CD14-positive monocyte (primary cell): ENCODE measurements around the gene PIGM. TPM values are rescaled to one million over a fixed set of nuclear protein-coding genes. Genes with fewer than 3 reads are reported as not detected.

ENCODE experiments used
- DNase-seq, 3 donors: peaks; one replicate each; pipeline ENCODE4 v3.0.0-alpha.2; 2011 to 2022
- H2AFZ ChIP-seq: 2 replicates; pipeline ENCODE4 v1.6.0; 2012; ENCODE audit warnings: mild to moderate bottlenecking, low read depth, low read length, inconsistent platforms; ENCODE audit not compliant: insufficient read depth, poor library complexity, severe bottlenecking
- H3K27ac ChIP-seq, 2 donors: 1 replicate in 1 of 2; 2 replicates in 1 of 2; pipeline ENCODE4 v1.5.1; 2012 to 2013; ENCODE audit warnings: low read length in 2 of 2, control low read depth in 1 of 2, inconsistent platforms in 1 of 2, low read depth in 1 of 2, mild to moderate bottlenecking in 1 of 2
- H3K27me3 ChIP-seq, 2 donors: one replicate each; pipeline versions ENCODE4 v1.6.0 to v1.6.1; 2011 to 2013; ENCODE audit warnings: low read length in 2 of 2; ENCODE audit not compliant: control insufficient read depth in 2 of 2, insufficient read depth in 2 of 2
- H3K36me3 ChIP-seq, 2 donors: replicated peaks in 1 of 2; 1 replicate in 1 of 2; 2 replicates in 1 of 2; pipeline versions ENCODE4 v1.5.1 to v1.6.1; 2012 to 2013; ENCODE audit warnings: low read length in 2 of 2, control low read depth in 1 of 2, inconsistent platforms in 1 of 2, mild to moderate bottlenecking in 1 of 2; ENCODE audit not compliant: insufficient read depth in 2 of 2, control insufficient read depth in 1 of 2
- H3K4me1 ChIP-seq, 2 donors: 1 replicate in 1 of 2; 2 replicates in 1 of 2; pipeline versions ENCODE4 v1.5.1 to v1.6.1; 2012 to 2013; ENCODE audit warnings: low read length in 2 of 2, control low read depth in 1 of 2, inconsistent platforms in 1 of 2, mild to moderate bottlenecking in 1 of 2, moderate library complexity in 1 of 2; ENCODE audit not compliant: insufficient read depth in 2 of 2, control insufficient read depth in 1 of 2
- H3K4me2 ChIP-seq: replicated peaks from 2 replicates; pipeline ENCODE3; 2012; ENCODE audit warnings: low read length, moderate library complexity, mild to moderate bottlenecking; ENCODE audit not compliant: poor library complexity, severe bottlenecking; ENCODE audit errors: extremely low read depth
- H3K4me3 ChIP-seq, 3 experiments: fragments of 200-600 bp in 1 of 3; sonication (generic) in 1 of 3; replicated peaks in 1 of 3; 1 replicate in 2 of 3; 2 replicates in 1 of 3; pipeline ENCODE4 v1.5.1; 2011 to 2013; ENCODE audit warnings: low read length in 3 of 3, mild to moderate bottlenecking in 3 of 3, control low read depth in 2 of 3, low read depth in 2 of 3, inconsistent platforms in 1 of 3, moderate library complexity in 1 of 3
- H3K79me2 ChIP-seq: 2 replicates; pipeline ENCODE4 v1.6.0; 2012; ENCODE audit warnings: mild to moderate bottlenecking, control low read depth, inconsistent platforms, low read length, moderate library complexity; ENCODE audit not compliant: insufficient read depth
- H3K9ac ChIP-seq: 2 replicates; pipeline ENCODE4 v1.6.0; 2017; ENCODE audit warnings: low read length, mild to moderate bottlenecking; ENCODE audit not compliant: insufficient read depth, poor library complexity, severe bottlenecking
- H3K9me3 ChIP-seq, 2 donors: replicated peaks in 1 of 2; 1 replicate in 1 of 2; 2 replicates in 1 of 2; pipeline versions ENCODE4 v1.5.1 to v1.6.1; 2012 to 2013; ENCODE audit warnings: low read length in 2 of 2, control low read depth in 1 of 2; ENCODE audit not compliant: control insufficient read depth in 1 of 2, insufficient read depth in 1 of 2
- H4K20me1 ChIP-seq: 2 replicates; pipeline ENCODE4 v1.6.0; 2012; ENCODE audit warnings: mild to moderate bottlenecking, low read length, control low read depth, moderate library complexity; ENCODE audit not compliant: insufficient read depth
- H3K27ac Mint-ChIP-seq, 7 donors: one replicate each; pipeline ENCODE4 v1.8.0; 2020; ENCODE audit warnings: mild to moderate bottlenecking in 7 of 7, mixed read lengths in 7 of 7, moderate library complexity in 6 of 7, inconsistent platforms in 2 of 7
- H3K27me3 Mint-ChIP-seq, 3 donors: one replicate each; pipeline ENCODE4 v1.8.0; 2021 to 2022; ENCODE audit warnings: low read depth in 3 of 3, mild to moderate bottlenecking in 3 of 3, mixed read lengths in 3 of 3, moderate library complexity in 3 of 3, inconsistent platforms in 1 of 3
- H3K36me3 Mint-ChIP-seq, 2 donors: one replicate each; pipeline ENCODE4 v1.8.0; 2020; ENCODE audit warnings: mixed read lengths in 2 of 2, inconsistent platforms in 1 of 2, mild to moderate bottlenecking in 1 of 2
- H3K4me1 Mint-ChIP-seq: one replicate; pipeline ENCODE4 v1.8.0; 2020; ENCODE audit warnings: mild to moderate bottlenecking, mixed read lengths
- H3K4me3 Mint-ChIP-seq, 2 donors: one replicate each; pipeline ENCODE4 v1.8.0; 2020; ENCODE audit warnings: mild to moderate bottlenecking in 2 of 2, mixed read lengths in 2 of 2, moderate library complexity in 1 of 2
- H3K9me3 Mint-ChIP-seq, 7 donors: one replicate each; pipeline ENCODE4 v1.8.0; 2020 to 2022; ENCODE audit warnings: mixed read lengths in 7 of 7, mild to moderate bottlenecking in 6 of 7, moderate library complexity in 6 of 7, inconsistent platforms in 2 of 7
- WGBS: methylation state at CpG from one replicate; pipeline ENCODE4 v1.1.5; 2013; ENCODE audit warnings: missing lambda C conversion rate; ENCODE audit not compliant: insufficient coverage; 5-methylcytosine and 5-hydroxymethylcytosine counted together
- intact Hi-C, 2 donors: fragments of 100-400 bp; cut with micrococcal nuclease; formaldehyde crosslinking; loops; one replicate each; pipeline versions ENCODE4 v1.15.0 to v1.15.1; 2023
- polyA plus RNA-seq, 3 donors: library from polyadenylated mRNA; depleted of rRNA in 1 of 3; unstranded in 2 of 3; stranded (reverse) in 1 of 3; fragments of 300-500 nt in 2 of 3; fragments of >200 nt in 1 of 3; fragmentation: Illumina TruSeq in 2 of 3; gene quantifications; 1 replicate in 2 of 3; 2 replicates in 1 of 3; pipeline ENCODE4 v1.2.3, GENCODE V29; 2012 to 2021
- TF ChIP-seq, protein P1 (sequence below): fragments of 200-600 bp; IDR thresholded peaks from one replicate; pipeline ENCODE4 v1.8.0; 2022; ENCODE audit warnings: antibody characterized with exemption, mild to moderate bottlenecking

PIGM gene
- polyA plus RNA-seq, 3 donors: 3.7 to 4.2 (median 4.0) TPM

DNA sequence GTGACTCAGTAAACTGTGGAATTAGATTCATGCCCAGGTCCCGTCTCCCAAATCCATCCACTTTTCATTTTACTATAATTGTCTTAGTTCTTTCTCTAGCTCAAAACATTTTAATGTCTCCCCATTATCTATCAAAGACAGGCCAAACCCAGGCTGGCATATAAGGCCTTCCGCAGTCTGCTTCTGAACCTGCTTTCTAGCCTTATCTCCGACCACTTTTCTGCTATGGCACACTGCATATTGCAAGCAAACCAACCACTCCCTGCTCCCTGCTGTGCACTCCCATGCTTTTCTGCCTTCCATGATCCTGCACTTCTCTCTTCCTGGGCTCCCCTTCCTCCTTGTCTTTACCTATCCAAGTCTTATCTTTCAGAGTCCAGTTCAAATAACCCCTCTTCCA, 17.3 kb upstream of the PIGM start:
- Mint-ChIP-seq H3K4me1 (peaks cover 13% of the 10 kb centered on the region), H3K4me3 (no peak overlapping the region), H3K27ac (no peak overlapping the region), H3K27me3 (peaks cover 17 to 25% (median 22%) of the 10 kb centered on the region in 3 donors), H3K36me3 (no peaks in the 10 kb centered on the region), H3K9me3 (no peaks in the 10 kb centered on the region)
- Histone ChIP-seq H3K79me2 (no peaks in the 10 kb centered on the region), H4K20me1 (no peaks in the 10 kb centered on the region), H3K27ac (no peak overlapping the region), H3K9me3 (no peaks in the 10 kb centered on the region), H3K4me2 (no peak overlapping the region), H3K4me3 (no peak overlapping the region), H3K4me1 (peaks cover 8 to 10% of the 10 kb centered on the region in 2 donors), H2AFZ (no peak overlapping the region), H3K36me3 (no peaks in the 10 kb centered on the region), H3K27me3 (peaks cover 8 to 14% of the 10 kb centered on the region in 2 donors), H3K9ac (no peak overlapping the region)
- TF ChIP-seq, protein P1, sequence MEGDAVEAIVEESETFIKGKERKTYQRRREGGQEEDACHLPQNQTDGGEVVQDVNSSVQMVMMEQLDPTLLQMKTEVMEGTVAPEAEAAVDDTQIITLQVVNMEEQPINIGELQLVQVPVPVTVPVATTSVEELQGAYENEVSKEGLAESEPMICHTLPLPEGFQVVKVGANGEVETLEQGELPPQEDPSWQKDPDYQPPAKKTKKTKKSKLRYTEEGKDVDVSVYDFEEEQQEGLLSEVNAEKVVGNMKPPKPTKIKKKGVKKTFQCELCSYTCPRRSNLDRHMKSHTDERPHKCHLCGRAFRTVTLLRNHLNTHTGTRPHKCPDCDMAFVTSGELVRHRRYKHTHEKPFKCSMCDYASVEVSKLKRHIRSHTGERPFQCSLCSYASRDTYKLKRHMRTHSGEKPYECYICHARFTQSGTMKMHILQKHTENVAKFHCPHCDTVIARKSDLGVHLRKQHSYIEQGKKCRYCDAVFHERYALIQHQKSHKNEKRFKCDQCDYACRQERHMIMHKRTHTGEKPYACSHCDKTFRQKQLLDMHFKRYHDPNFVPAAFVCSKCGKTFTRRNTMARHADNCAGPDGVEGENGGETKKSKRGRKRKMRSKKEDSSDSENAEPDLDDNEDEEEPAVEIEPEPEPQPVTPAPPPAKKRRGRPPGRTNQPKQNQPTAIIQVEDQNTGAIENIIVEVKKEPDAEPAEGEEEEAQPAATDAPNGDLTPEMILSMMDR: no peak
- intact Hi-C loops: loop anchor here (5.0 kb wide), 1 partner anchor 33 kb away; the partner anchor contains the start of gene KCNJ9 (in 2 of the 2)
- WGBS: 100% methylated on average over 2 of the region's 3 CpGs
- no peak for DNase-seq

- H2AFZ ChIP-seq: no peak overlapping the region
- H3K36me3 Mint-ChIP-seq: no peaks in the 10 kb centered on the region
- no peak overlapping the region for H3K27ac Mint-ChIP-seq
- H3K4me3 Mint-ChIP-seq: no peak overlapping the region
- TF ChIP-seq, protein P1: no peak
- intact Hi-C loops: loop anchor here (5.0 kb wide), 1 partner anchor 34 kb away; the partner anchor contains the start of gene KCNJ9 (in 2 of the 2)
- H3K9me3 Mint-ChIP-seq: no peaks in the 10 kb centered on the region
- no peak overlapping the region for H3K4me3 ChIP-seq
- DNase-seq: no peak
- peaks cover 13% of the 10 kb centered on the region for H3K4me1 Mint-ChIP-seq
- H4K20me1 ChIP-seq: no peaks in the 10 kb centered on the region
- no peak overlapping the region for H3K27ac ChIP-seq
- no peak overlapping the region for H3K4me2 ChIP-seq
- peaks cover 8 to 14% of the 10 kb centered on the region in 2 donors for H3K27me3 ChIP-seq
- no peaks in the 10 kb centered on the region for H3K36me3 ChIP-seq
- no peaks in the 10 kb centered on the region for H3K79me2 ChIP-seq
- no peaks in the 10 kb centered on the region for H3K9me3 ChIP-seq
- peaks cover 8 to 10% of the 10 kb centered on the region in 2 donors for H3K4me1 ChIP-seq
- peaks cover 15 to 22% (median 21%) of the 10 kb centered on the region in 3 donors for H3K27me3 Mint-ChIP-seq
- no peak overlapping the region for H3K9ac ChIP-seq
Measured at GRCh38 chr1:160048335-160048734, 16.5 kb upstream of the PIGM start.
